ENCODE data around the gene FAM20A.
A peak's percentile ranks its signal among the peaks of the same experiment; 100 is the strongest.
"Not testable (repeated sequence)": the region's sequence is repeated elsewhere in the genome, so short reads cannot be mapped to it uniquely, and the experiment has no call there.

Gene FAM20A

DNA sequence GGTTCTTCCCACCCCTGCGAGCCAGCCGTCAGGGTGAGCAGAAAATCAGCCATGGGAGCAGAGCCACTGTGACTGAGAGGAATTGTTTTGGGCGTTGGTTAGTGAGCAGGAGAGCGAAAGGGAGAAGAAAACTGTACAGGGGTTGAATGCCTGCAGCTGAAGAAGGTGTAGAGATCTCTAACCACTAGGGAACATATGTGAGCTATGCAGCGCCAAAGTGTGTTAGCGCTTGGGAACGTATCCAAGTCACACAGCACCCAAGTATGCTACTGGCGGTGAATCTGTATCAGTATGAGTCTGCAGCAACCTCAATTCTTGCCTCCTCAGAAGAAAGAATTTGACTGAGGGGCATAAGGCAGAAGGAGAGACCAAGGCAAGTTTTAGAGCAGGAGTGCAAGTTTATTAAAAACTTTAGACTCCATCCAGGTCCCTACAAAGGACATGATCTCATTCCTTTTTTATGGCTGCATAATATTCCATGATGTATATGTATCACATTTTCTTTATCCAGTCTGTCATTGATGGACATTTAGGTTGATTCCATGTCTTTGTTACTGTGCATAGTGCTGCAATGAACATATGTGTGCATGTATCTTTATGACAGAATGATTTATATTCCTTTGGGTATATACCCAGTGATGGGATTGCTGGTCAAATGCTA lies 108.6 kb downstream of the FAM20A start:
- DNase-seq (ENCODE audit: low spot score): not testable (repeated sequence)

DNA sequence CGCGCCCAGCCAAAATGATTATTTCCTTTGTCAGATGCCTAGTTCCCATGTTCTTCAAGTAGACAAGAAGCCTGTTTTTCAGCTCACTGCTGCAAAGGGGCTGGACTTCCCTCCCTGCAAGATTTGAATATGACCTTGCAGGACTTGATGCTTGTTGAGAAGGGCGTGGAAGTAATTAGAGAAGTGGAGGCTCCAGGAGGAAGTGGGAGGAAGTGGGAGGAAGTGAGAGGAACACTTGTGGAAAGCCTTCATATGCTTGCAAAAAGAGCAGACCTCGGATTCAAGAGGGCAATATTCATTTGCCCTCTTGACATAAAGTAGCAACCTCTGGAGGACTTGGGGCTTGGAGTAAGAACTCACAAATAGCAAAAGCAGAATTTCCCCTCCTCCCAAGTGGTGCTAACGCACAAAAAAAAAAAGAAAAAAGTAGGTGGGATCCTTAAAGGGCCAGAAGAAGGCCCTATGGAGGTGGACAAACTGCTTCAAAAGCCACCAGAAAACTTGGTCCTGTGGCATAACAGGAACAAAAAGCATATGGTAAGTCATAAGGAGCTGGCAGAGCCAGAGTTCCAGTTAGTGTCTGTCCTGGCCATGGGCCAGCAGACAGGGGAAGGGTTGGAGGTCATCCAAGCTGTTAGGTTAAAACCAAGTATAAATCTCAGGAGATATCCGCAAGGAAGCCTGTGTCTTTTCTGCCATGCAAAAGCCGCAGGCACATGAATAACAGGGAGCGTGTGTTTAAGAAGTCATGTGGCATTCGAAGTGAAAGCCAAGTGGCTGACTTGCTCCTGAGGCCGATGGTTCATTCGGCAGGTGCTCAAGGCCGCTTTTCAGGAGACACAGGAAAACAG lies 109.6 kb downstream of the FAM20A start:
- peak; percentile 17 for DNase-seq (ENCODE audit: low spot score)

DNA sequence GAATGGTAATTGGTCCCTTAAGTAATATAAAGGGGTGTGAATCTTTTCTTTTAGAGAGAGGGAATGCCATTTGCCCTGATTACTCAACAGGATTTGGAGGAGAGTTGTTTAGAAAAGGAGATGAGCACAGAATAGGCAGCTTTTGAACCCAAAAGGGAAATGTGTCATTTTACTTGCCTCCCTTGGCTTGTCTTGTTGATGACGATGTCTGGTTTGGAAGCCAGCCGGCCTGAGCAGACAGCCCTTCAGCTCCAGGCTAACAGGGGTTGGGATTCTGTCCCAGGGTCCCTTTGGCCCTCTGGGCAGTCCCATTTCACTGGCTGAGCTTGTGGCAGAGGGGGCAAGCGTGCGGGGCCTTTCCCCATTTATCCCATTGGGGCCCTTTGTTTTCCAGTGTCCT lies 111.2 kb downstream of the FAM20A start:
- no peak for DNase-seq (ENCODE audit: low spot score)
